ENCODE measurements around the gene RGMA.

The RGMA gene

DNA sequence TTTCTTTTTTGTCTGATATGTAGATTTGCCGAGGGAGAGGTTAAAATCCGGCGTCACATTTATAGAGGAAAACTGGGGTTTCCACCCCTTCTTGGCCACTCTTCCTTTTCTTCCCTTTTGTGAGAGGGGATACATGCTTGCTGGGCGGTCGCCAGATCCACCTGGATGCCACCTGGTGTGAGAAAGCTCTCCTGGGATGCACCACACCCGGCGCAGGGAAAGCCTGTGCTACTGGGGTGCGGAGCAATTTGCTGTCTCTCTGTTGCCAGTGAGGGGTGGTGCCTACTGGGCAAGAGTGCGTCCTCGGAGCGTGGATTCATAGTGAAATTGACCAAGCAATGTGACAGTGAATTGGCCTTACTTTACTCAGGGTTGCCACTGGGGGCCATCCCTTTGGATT, 2.5 kb upstream of the RGMA start:
- H3K27ac ChIP-seq = no peak overlapping the region
- TF ChIP-seq CTCF (conservative IDR thresholded peaks at IDR 0.05) = no peak

DNA sequence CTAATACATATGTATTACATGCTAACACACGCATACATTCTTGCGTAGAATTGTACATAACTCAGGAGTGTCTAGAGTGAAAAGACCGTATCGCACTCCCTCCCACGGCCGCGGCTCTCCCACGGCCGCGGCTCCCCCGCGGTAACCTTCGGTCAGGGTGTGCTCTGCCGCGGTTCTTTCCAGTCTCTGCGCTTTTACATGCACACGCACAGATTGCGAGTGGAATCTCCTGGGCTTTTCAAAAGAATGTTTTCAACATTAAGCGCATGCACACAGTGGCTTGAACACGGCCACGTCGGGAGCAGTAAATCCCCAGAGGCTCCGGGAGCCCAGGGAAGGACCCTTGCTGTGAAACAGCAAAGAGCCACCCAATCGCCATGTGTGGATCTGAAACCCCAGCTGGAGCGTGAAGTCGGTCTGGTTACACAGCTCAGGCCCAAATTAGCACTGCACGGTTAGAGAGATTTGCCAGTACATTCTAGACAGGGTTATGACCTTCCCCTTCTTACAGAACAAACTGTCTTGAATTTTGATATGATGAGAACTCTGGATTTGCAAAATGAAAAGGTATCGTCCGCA, 805 bp upstream of the RGMA start:
- TF ChIP-seq CTCF (conservative IDR thresholded peaks at IDR 0.05) = no peak
- no peak overlapping the region for H3K27ac ChIP-seq

DNA sequence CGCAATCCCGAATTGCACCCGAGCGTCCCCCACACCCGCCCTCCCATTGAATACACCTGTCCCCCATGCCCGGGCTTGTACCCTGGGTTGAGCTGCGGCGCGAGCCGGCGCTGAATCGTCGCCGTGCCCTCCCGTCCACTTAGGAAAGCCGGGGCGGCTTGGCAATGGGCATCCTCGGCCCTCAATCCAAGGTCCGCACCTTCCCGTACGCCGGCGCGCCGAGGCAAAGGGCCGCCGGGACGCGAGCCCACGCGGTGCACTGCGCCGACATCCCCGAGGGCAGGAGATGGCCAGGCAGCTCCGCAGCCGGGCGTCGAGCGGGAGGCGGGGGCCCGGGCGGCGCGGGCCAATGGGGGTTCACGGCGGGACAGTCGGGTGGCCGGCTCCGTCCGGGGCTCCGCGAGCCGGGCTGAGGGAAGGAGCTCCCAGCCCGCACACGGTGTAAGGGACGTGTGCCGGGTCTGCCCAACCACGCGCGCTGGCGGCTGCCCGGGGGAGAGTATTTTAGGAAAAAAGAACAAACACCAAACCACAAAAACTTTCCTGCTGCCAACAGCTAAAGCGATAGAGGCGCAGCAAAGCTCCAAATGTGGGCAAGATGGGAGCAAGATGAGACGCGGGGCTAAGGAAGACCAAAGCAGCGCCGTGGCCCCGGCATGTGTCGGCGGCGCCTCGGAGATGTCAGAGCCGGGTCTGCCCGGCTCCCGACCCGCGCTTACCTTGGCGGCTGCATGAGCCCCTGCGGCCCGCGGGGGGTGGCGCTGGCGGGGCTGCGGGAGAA, 621 bp downstream of the RGMA start:
- no peak overlapping the region for H3K27ac ChIP-seq
- peak; percentile 55 for TF ChIP-seq CTCF (conservative IDR thresholded peaks at IDR 0.05)

DNA sequence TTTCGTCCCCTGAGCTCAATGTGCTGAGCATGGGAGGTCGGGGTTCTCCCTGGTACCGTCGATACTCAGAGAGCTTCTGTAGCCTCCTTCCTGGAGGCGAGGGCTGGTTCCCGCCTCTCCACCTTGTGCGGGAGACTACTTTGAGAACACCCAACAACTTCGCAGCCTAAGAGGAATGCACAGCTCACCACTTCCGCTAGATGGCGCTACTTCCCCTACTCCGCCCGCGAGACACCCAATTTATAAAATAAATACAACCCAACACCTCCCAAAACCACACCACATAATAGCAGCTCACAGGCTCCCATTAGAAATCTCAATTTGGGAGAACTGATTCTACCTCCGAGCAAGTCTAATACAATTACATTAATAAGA, 1.2 kb downstream of the RGMA start:
- peak; percentile 98 for TF ChIP-seq CTCF (conservative IDR thresholded peaks at IDR 0.05)

DNA sequence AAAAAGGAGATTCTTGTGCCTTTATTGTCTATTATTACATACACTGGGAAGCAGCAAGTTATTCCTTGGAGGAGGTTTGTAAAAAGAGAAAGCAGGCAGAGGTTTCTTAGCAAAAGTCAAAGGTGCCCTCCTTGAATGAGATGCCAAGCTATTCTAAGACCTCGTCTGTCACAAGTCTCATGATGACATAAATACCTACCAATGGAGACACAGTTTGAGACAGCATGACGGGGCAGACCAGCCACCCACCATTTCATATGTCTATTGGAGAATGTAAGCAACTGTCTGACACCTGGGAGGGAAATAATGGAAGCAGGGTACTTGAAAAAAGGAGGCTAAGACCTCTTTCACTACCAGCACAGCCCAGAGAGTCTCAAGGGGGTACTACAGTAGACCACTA, 2.2 kb downstream of the RGMA start:
- no peak overlapping the region for H3K27ac ChIP-seq
- TF ChIP-seq CTCF (conservative IDR thresholded peaks at IDR 0.05) = no peak

More for the DNA sequence above, 1.2 kb downstream of the RGMA start:
- H3K27ac ChIP-seq = no peak overlapping the region

DNA sequence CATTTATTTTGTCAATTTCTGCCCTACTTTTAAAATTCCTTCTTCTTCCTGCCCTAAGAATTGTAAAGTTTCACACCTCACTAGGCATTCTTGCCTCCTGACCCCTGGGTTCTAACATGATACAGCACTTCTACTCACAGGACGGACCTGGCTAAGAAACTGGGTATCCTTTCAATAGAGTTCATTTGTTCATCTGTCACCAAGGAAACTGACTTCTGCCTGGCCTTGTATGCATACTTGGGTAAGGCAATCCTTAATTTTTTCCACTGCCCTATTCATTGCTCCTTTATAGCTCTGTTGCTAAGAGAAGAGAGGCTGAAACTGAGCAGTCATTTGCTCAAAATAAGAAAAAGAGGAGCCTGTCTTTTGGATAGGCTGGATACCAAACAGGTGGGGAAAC, 3.3 kb downstream of the RGMA start:
- H3K27ac ChIP-seq = no peak overlapping the region
- no peak for TF ChIP-seq CTCF (conservative IDR thresholded peaks at IDR 0.05)

DNA sequence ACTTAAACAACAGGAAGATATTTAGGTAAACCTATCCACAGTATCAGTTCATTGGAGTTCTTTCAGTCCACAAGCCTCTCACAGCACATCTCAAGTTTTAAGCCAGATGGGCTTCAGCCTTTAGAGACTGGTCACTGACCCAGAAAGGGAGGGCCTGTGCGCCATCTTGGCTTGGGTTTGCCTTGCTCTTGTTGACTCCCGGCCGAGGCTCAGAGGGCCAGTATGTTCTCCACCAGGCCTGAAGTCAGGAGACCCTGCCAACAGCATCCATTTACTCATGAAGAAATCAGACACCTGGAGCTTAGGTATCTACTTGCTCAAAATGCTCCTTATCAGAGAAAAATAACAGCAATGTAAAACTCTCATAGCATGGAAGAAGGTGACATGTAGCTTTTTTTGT, 6.2 kb downstream of the RGMA start:
- TF ChIP-seq CTCF (conservative IDR thresholded peaks at IDR 0.05) = no peak
- no peak overlapping the region for H3K27ac ChIP-seq
